Activated T-helper 1 cell treated with Interleukin-2 at 50 U/mL for 16 hours (primary cell): ENCODE measurements around the gene PDZK1IP1.
"Not testable (repeated sequence)": the region's sequence is repeated elsewhere in the genome, so short reads cannot be mapped to it uniquely, and the experiment has no call there.

Source experiments
- DNase-seq: peaks from one replicate; pipeline ENCODE4 v3.0.0-alpha.2; 2020; ENCODE audit warnings: low read depth

Gene PDZK1IP1

DNA sequence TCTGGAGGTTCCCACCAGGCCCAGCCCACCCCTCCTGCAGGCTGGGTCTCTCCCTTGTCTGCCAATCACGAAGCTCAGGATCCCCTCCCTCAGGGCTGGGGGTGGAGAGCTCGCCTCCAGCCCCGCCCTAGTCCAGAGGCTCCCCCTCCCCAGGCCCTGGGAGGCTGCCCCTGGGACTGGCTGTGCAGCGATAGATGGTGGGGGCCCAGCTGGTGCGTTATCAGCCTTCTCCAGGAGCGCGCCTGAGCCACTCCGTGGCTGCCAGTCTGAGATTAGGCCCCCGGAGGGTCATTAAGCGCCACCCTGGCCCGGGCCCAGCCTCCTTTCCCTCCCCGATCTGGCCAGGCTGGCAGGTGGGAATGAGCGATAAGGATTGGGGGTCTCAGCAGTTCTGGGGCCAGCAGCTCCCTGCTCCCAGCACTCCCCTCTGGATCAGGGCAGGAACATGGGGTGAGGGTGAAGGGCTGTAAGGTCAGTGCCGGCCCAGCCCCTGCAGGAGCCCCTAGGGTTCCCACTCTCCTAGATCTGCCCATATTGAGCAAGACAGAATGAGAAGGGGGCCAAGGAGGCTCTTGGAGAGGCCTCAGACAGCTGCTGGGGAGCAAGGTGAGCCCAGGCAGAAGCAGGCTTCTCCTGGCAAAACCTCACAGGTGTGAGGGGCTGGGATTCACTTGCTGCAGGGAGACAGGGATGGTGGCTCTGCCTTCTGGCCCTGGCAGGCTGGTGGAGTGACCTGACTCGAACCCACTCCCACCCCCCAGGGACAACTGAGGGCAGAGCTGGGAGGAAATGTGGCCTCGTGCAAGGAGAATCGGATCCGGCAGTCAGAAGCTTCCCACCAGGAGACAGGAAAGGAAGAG, 8.5 kb downstream of the PDZK1IP1 start:
- no peak for DNase-seq

GRCh38 chr1:47180603-47181094, 9.2 kb downstream of the PDZK1IP1 start:
- DNase-seq: no peak

DNA sequence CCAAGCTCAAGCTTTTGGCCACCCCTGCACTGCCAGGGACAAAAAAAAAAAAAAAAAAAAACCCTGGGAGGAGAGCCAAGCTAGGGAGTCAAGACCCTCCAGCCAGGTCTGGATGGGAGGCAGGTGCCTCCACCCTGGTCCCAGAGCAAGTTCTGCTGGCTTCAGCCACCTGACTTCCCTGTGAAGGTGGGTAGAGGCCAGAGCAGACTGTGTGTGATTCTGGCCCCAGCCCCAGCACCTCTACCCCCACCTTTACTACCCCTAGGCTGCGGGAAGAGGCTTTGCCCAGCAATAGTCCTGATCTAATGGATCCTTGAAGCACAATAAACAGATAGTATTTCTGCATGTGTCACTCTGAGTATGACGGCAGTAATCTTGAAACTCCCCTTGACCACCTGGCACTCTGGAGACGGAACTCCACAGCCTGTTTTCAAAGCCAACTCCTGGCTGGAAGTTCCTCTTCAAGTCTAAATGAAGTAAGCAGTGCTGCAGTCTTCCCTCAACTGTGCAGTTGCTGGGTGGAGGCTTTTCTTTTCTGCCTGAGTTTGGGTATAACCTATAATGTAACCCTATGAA, 9.8 kb downstream of the PDZK1IP1 start:
- no peak for DNase-seq

DNA sequence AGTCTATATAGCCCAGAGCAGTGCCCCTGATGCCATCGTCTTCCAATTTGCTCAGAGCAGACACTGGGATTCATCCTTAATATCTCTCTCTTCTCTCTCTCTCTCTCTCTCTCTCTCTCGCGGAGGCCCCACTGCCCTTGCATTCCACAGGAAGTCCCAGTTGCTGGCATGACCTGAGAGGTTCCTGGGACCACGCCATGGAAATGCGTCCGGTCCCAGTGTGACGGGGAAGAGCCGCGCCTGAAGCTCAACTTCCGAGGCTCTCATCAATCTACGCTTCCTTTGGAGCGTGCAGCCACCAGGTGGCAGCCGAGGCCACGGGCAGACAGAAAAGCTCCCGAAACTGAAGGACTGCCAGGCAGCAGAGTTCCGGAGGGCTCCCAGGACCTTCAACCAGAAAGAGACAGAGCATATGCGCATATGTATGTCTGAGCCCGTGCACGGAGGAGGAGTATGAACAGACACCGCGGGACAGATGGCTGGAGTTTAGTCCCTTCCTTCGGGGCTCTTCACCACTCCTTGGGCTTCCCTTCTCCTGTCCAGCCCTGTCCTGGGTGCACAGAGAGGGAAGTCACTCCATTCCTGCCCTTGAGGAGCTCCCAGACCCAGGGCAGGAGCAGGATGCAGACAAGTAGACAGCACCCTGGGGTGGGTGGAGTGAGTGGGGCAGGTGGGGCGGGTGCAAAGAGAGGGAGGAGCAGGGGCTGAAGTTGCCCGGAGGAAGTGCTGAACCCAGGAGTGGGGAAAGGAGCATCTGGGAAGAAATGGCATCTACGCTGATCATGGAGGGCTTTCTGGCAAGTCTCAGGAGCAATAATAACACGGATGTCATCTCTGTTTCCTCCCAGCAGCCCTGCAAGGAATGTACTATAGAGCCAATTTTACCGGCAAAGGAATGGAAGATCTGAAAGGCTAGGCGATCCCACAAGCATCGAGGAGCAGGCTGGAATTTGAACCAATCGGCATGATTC, 10.5 kb downstream of the PDZK1IP1 start:
- DNase-seq: peak; percentile 34

GRCh38 chr1:47178654-47179016, 11.2 kb downstream of the PDZK1IP1 start:
- DNase-seq: no peak

- no peak for DNase-seq
Observed at GRCh38 chr1:47178020-47178419, 11.8 kb downstream of the PDZK1IP1 start.

DNA sequence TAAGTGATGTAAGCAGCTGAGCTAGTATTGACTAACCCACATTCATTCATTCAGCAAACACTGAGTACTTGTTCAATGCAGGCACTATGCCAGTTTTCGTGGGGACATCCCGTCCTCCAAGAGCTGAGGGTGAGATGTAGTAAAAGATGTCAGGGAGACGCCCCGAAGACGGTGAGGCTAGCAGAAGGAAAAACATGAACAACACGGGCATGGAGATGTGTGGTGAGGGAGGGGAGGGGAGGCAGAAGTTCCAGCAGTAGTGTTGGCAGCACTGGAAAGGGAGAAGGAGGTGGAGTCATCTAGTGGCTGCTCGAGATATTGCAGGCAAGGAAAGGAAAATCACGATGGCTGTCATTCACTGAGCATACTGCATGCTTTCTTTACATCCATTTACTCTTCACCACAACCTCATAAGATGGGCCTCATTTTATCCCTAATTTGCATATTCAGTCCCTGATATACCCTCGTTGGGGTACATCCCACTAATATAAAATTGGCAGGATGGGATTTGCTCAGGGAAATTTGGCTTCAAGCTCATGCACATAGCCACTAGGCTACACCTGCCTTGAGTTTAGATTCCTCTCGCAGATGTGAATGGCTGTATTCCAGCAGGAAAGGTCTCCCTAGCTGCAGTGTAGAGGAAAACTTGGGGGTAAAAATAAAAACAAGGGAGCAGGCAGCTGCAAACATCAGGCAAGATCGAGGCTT, 14.5 kb downstream of the PDZK1IP1 start:
- DNase-seq: no peak

DNA sequence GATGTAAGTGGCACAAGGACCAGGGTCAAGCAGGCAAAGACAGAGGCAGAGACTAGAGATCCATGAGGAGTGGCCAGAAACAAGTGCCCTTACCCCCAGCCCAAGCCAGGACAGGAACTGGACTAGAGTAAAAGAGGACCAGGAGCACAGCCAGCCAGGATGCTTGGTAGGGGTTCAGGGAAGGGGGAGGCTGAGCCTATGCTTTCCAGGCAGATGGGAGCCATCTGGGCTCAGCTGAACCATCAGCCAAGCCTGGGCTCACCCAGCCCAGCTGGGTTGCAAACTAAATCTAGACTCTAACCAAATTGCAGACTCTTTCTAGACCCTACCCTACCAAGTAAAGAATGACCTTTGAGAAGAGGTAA, 15.2 kb downstream of the PDZK1IP1 start:
- no peak for DNase-seq

- DNase-seq: no peak
Observed at GRCh38 chr1:47172782-47173181, 17.1 kb downstream of the PDZK1IP1 start.

- DNase-seq: no peak
Observed at GRCh38 chr1:47164552-47164951, 25.3 kb downstream of the PDZK1IP1 start.

GRCh38 chr1:47161298-47162040, 28.4 kb downstream of the PDZK1IP1 start:
- no peak for DNase-seq

DNA sequence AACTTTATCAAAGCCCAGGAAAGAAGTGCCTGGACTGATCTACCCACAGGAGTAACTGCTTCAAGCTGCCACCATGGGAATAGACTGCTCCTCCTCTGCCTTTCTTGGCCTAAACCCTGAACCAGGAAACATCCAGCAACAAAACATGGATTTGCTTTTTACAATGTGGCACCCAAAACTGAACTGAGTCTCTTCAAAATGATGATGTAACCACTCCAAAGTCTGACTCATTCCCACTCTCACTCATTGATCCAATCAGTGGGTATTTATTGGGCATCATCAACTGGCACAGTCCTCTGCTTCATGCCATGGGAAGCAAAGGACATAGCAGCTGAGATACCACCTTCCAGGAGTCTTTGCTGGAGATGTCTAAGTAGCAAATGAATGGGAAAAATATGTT, 29.1 kb downstream of the PDZK1IP1 start:
- DNase-seq: no peak

DNA sequence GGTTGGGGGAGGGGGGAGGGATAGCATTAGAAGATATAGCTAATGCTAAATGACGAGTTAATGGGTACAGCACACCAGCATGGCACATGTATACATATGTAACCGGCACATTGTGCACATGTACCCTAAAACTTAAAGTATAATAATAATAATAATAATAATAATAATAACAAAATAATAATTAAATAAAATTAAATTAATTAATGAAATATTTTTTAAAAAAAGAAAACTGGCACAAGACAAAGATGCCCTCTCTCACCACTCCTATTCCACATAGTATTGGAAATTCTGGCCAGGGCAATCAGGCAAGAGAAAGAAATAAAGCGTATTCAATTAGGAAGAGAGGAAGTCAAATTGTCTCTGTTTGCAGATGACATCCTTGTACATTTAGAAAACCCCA, 31.9 kb downstream of the PDZK1IP1 start:
- not testable (repeated sequence) for DNase-seq

- DNase-seq: not testable (repeated sequence)
Observed at GRCh38 chr1:47156457-47156856, 33.4 kb downstream of the PDZK1IP1 start.

- DNase-seq: not testable (repeated sequence)
Observed at GRCh38 chr1:47149162-47149561, 40.7 kb downstream of the PDZK1IP1 start.

- DNase-seq: no peak
Observed at GRCh38 chr1:47147047-47147785, 42.6 kb downstream of the PDZK1IP1 start.

DNA sequence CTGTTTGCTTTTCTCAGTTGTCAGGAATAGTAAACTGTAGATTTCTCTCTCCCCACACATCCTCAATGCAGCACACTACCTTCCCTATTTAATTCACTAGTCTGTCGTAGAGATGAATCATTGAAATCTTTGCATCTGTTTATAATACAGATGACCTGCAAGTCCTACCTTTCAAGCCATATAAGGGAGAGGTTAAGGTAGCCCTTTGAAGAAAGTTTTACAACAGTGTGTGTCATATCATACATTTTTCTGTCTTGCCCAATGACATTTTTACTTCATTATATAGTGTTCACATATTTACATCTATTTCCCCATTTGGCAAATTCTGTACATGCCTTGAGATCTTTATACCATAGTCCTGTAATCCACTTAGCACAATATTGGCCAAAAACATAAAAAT, 43.3 kb downstream of the PDZK1IP1 start:
- DNase-seq: not testable (repeated sequence)

- not testable (repeated sequence) for DNase-seq
Observed at GRCh38 chr1:47143654-47144053, 46.2 kb downstream of the PDZK1IP1 start.

GRCh38 chr1:47140358-47140757, 49.5 kb downstream of the PDZK1IP1 start:
- DNase-seq: not testable (repeated sequence)

- DNase-seq: no peak
Observed at GRCh38 chr1:47137925-47138615, 51.8 kb downstream of the PDZK1IP1 start.
